Ovary (tissue), 3 donors: ENCODE data around the gene PGLYRP2.
"Not testable (repeated sequence)": the region's sequence is repeated elsewhere in the genome, so short reads cannot be mapped to it uniquely, and the experiment has no call there.

Experiments
- CTCF ChIP-seq, 3 donors: fragments of 450-650 bp in 2 of 3; fragments of 200-600 bp in 1 of 3; IDR thresholded peaks; one replicate each; pipeline versions ENCODE4 v1.5.1 to v1.8.0; 2016 to 2022; ENCODE audit warnings: antibody characterized with exemption in 3 of 3, mild to moderate bottlenecking in 1 of 3
- POLR2A ChIP-seq: fragments of 450-650 bp; IDR thresholded peaks from one replicate; pipeline ENCODE4 v1.6.1; 2017; ENCODE audit warnings: antibody characterized with exemption, mild to moderate bottlenecking, moderate library complexity
- donor health status: DM: no; HTN: no; CAD: no.

GRCh38 chr19:15480996-15481395 lies 1.7 kb upstream of the PGLYRP2 start:
- TF ChIP-seq CTCF (IDR thresholded peaks at IDR 0.05); POLR2A: not testable (repeated sequence)
